Panc1 (cell line): ENCODE results near the gene GCNA. TPM values are rescaled to one million over a fixed set of nuclear protein-coding genes. Genes with fewer than 3 reads are reported as not detected.
"Not testable (repeated sequence)": the region's sequence is repeated elsewhere in the genome, so short reads cannot be mapped to it uniquely, and the experiment has no call there.

ENCODE experiments used
- ATAC-seq: fragments of 200-7000 bp; cut with Tn5 transposase; 2 replicates; pipeline ENCODE4 v1.9.1; 2020; ENCODE audit warnings: mild to moderate bottlenecking, moderate library complexity
- BruUV-seq: library from RNA; stranded (reverse); fragments of 400-500 nt; replicated peaks from 2 replicates; lab custom pipeline; 2021; lab: Mats Ljungman, UMichigan
- CTCF ChIA-PET: fragments of 300-600 bp; sonication (Branson Sonifier 250); formaldehyde crosslinking; loops from one replicate; lab custom pipeline; 2022; ENCODE audit warnings: antibody characterized with exemption; lab: Charles Lee
- POLR2A ChIA-PET: fragments of 300-600 bp; sonication (Branson Sonifier 250); formaldehyde crosslinking; loops from one replicate; lab custom pipeline; 2022; ENCODE audit warnings: antibody characterized with exemption; lab: Charles Lee
- DNase-seq: peaks from one replicate; pipeline ENCODE4 v3.0.0-alpha.2; 2010; ENCODE audit warnings: low read depth, low spot score
- H3K27ac ChIP-seq: 2 replicates; pipeline ENCODE4 v1.5.1; 2011; ENCODE audit warnings: mild to moderate bottlenecking, low read length, inconsistent platforms
- H3K27me3 ChIP-seq: fragments of 200-500 bp; sonication (Bioruptor generic); 2 replicates; pipeline ENCODE4 v1.6.0; 2014; ENCODE audit warnings: low read length, inconsistent platforms; ENCODE audit not compliant: control insufficient read depth, insufficient read depth
- H3K36me3 ChIP-seq: fragments of 200-500 bp; sonication (Bioruptor generic); 2 replicates; pipeline ENCODE4 v1.5.1; 2014; ENCODE audit warnings: inconsistent platforms, mild to moderate bottlenecking, low read length, moderate library complexity; ENCODE audit not compliant: control insufficient read depth, insufficient read depth
- H3K4me1 ChIP-seq: 2 replicates; pipeline ENCODE4 v1.5.1; 2011; ENCODE audit warnings: inconsistent platforms, mild to moderate bottlenecking, low read length, moderate library complexity; ENCODE audit not compliant: control insufficient read depth, insufficient read depth
- H3K4me3 ChIP-seq, 2 experiments: 2 replicates each; pipeline ENCODE4 v1.5.1; 2011 to 2012; ENCODE audit warnings: low read depth in 2 of 2, low read length in 2 of 2, mild to moderate bottlenecking in 2 of 2, inconsistent platforms in 1 of 2, moderate library complexity in 1 of 2
- H3K9me3 ChIP-seq: fragments of 200-500 bp; sonication (Bioruptor generic); 2 replicates; pipeline ENCODE4 v1.5.1; 2014; ENCODE audit warnings: low read depth, mild to moderate bottlenecking, inconsistent platforms, low read length, moderate library complexity; ENCODE audit not compliant: control insufficient read depth, insufficient read depth
- CTCF ChIP-seq: fragments of 450-650 bp; IDR thresholded peaks from 2 replicates; pipeline ENCODE4 v1.5.1; 2017; ENCODE audit warnings: mild to moderate bottlenecking
- POLR2AphosphoS5 ChIP-seq: IDR thresholded peaks from 2 replicates; pipeline ENCODE4 v1.6.1; 2012; ENCODE audit warnings: mild to moderate bottlenecking, low read depth, low read length, moderate library complexity
- REST ChIP-seq, 2 experiments: IDR thresholded peaks; 2 replicates each; pipeline ENCODE4 v1.6.1; 2011 to 2012; ENCODE audit warnings: low read depth in 2 of 2, control low read depth in 1 of 2, low read length in 1 of 2, mild to moderate bottlenecking in 1 of 2, moderate library complexity in 1 of 2; ENCODE audit not compliant: insufficient read depth in 1 of 2
- SIN3A ChIP-seq: IDR thresholded peaks from 2 replicates; pipeline ENCODE4 v1.6.1; 2012; ENCODE audit warnings: low read depth, mild to moderate bottlenecking, low read length, moderate library complexity, borderline replicate concordance; ENCODE audit not compliant: insufficient read depth
- TCF7L2 ChIP-seq: IDR thresholded peaks from 2 replicates; pipeline ENCODE4 v1.6.1; 2011; ENCODE audit warnings: mild to moderate bottlenecking, low read depth, low read length, inconsistent platforms
- in situ Hi-C: cut with HindIII; loops from 2 replicates; pipeline ENCODE4 v1.10.0; 2016; ENCODE audit warnings: low sequenced_read_pairs, low pct_unique_long_range_greater_than_20kb
- intact Hi-C: fragments of 100-400 bp; cut with micrococcal nuclease; formaldehyde crosslinking; loops from one replicate; pipeline ENCODE4 v1.10.0; 2022; ENCODE audit not compliant: unreplicated experiment
- total RNA-seq: library from RNA; stranded (reverse); gene quantifications from one replicate; pipeline ENCODE4 v1.2.1, GENCODE V29; 2021; ENCODE audit not compliant: unreplicated experiment

Gene GCNA
- total RNA-seq, 1 experiment from 2014 or later = 4.0 TPM

- in situ Hi-C loops (no loop called here), intact Hi-C loops (no loop called here)
- DNase-seq (no peak), ATAC-seq (no peak)
- TF ChIP-seq CTCF = no peak
- no peak for TF ChIP-seq SIN3A
- TF ChIP-seq POLR2AphosphoS5 = no peak
- TF ChIP-seq TCF7L2 = no peak
- no peak for TF ChIP-seq REST (IDR thresholded peaks at IDR 0.05; ENCODE audit: insufficient read depth in 1 of 2, low read depth in 2 of 2, low read length in 1 of 2)
- POLR2A ChIA-PET = no interaction called here
- Histone ChIP-seq H3K36me3 (peaks cover 9% of the 10 kb centered on the region; the same call in 1 of the 2 replicates), H3K9me3 (no peaks in the 10 kb centered on the region), H3K27ac (no peak overlapping the region), H3K4me1 (no peaks in the 10 kb centered on the region), H3K27me3 (no peaks in the 10 kb centered on the region), H3K4me3 (no peak overlapping the region)
- no TSS peak for BruUV-seq
- CTCF ChIA-PET = no interaction called here
These were observed 31.0 kb downstream of the GCNA start for GRCh38 chrX:71609095-71609750.

- POLR2A ChIA-PET, DNase-seq, H3K9me3 ChIP-seq, H3K27me3 ChIP-seq, H3K4me3 ChIP-seq, intact Hi-C loops, H3K36me3 ChIP-seq, H3K27ac ChIP-seq, BruUV-seq, CTCF ChIA-PET, ATAC-seq, in situ Hi-C loops, H3K4me1 ChIP-seq: not testable (repeated sequence)
These were observed 33.5 kb downstream of the GCNA start for GRCh38 chrX:71611736-71612135.

- no peaks in the 10 kb centered on the region for H3K9me3 ChIP-seq
- no peaks in the 10 kb centered on the region for H3K4me1 ChIP-seq
- POLR2A ChIA-PET = no interaction called here
- no peak for DNase-seq
- H3K4me3 ChIP-seq = no peak overlapping the region
- no TSS peak for BruUV-seq
- H3K27me3 ChIP-seq = no peaks in the 10 kb centered on the region
- in situ Hi-C loops = no loop called here
- TF ChIP-seq POLR2AphosphoS5 (no peak), CTCF (no peak), TCF7L2 (no peak), REST (IDR thresholded peaks at IDR 0.05; ENCODE audit: insufficient read depth in 1 of 2, low read depth in 2 of 2, low read length in 1 of 2) (no peak)
- peaks cover 5% of the 10 kb centered on the region; the same call in 1 of the 2 replicates for H3K36me3 ChIP-seq
- H3K27ac ChIP-seq = no peak overlapping the region
- CTCF ChIA-PET = no interaction called here
- intact Hi-C loops = no loop called here
- no peak for ATAC-seq
These were observed 34.0 kb downstream of the GCNA start for GRCh38 chrX:71612256-71612655.
